GM21447 (cell line): ENCODE data around the gene POLR2F.
A peak's percentile ranks its signal among the peaks of the same experiment; 100 is the strongest.
"Not testable (repeated sequence)": the region's sequence is repeated elsewhere in the genome, so short reads cannot be mapped to it uniquely, and the experiment has no call there.

Experiments
- ATAC-seq: cut with Tn5 transposase; IDR thresholded peaks from one replicate; pipeline ENCODE4 v1.9.1; 2021; ENCODE audit not compliant: unreplicated experiment

Gene POLR2F

GRCh38 chr22:37951305-37951704 lies 2.2 kb upstream of the POLR2F start:
- ATAC-seq = no peak

- ATAC-seq = not testable (repeated sequence)
Measured at GRCh38 chr22:37952629-37953028, 870 bp upstream of the POLR2F start.

GRCh38 chr22:37953062-37953436 lies 450 bp upstream of the POLR2F start:
- ATAC-seq = peak; percentile 41

GRCh38 chr22:37954686-37955085 lies 1.2 kb downstream of the POLR2F start:
- no peak for ATAC-seq

GRCh38 chr22:37955825-37956397 lies 2.4 kb downstream of the POLR2F start:
- not testable (repeated sequence) for ATAC-seq

GRCh38 chr22:37957232-37957631 lies 3.7 kb downstream of the POLR2F start:
- no peak for ATAC-seq

GRCh38 chr22:37959231-37959825 lies 5.8 kb downstream of the POLR2F start:
- ATAC-seq = no peak

GRCh38 chr22:37961062-37961461 lies 7.6 kb downstream of the POLR2F start:
- no peak for ATAC-seq

- ATAC-seq = no peak
Measured at GRCh38 chr22:37965940-37966664, 12.6 kb downstream of the POLR2F start.

GRCh38 chr22:37967147-37967546 lies 13.6 kb downstream of the POLR2F start:
- ATAC-seq = no peak

GRCh38 chr22:37967637-37968451 lies 14.3 kb downstream of the POLR2F start:
- ATAC-seq = no peak

GRCh38 chr22:37968452-37969251 lies 15.2 kb downstream of the POLR2F start:
- ATAC-seq = no peak

- no peak for ATAC-seq
Measured at GRCh38 chr22:37970864-37971263, 17.4 kb downstream of the POLR2F start.

- no peak for ATAC-seq
Measured at GRCh38 chr22:37971475-37972434, 18.3 kb downstream of the POLR2F start.

- no peak for ATAC-seq
Measured at GRCh38 chr22:37972527-37972926, 19.0 kb downstream of the POLR2F start.

- ATAC-seq = no peak
Measured at GRCh38 chr22:37973271-37974170, 20.0 kb downstream of the POLR2F start.

- no peak for ATAC-seq
Measured at GRCh38 chr22:37975153-37975552, 21.7 kb downstream of the POLR2F start.

GRCh38 chr22:37976022-37976421 lies 22.5 kb downstream of the POLR2F start:
- ATAC-seq = not testable (repeated sequence)

- ATAC-seq = no peak
Measured at GRCh38 chr22:37976547-37976946, 23.0 kb downstream of the POLR2F start.
